GM23248 (cell line): ENCODE measurements around the gene CNDP1.

Source experiments
- EZH2 ChIP-seq: fragments of 200-600 bp; sonication (generic); IDR thresholded peaks from 2 replicates; pipeline ENCODE4 v1.6.1; 2018; ENCODE audit warnings: antibody characterized with exemption, mild to moderate bottlenecking; ENCODE audit not compliant: insufficient read depth, poor library complexity, severe bottlenecking
- EZH2phosphoT487 ChIP-seq: fragments of 200-600 bp; sonication (generic); IDR thresholded peaks from 2 replicates; pipeline ENCODE4 v1.6.1; 2018; ENCODE audit warnings: antibody characterized with exemption, moderate library complexity, mild to moderate bottlenecking, low read depth; ENCODE audit not compliant: insufficient read depth

DNA sequence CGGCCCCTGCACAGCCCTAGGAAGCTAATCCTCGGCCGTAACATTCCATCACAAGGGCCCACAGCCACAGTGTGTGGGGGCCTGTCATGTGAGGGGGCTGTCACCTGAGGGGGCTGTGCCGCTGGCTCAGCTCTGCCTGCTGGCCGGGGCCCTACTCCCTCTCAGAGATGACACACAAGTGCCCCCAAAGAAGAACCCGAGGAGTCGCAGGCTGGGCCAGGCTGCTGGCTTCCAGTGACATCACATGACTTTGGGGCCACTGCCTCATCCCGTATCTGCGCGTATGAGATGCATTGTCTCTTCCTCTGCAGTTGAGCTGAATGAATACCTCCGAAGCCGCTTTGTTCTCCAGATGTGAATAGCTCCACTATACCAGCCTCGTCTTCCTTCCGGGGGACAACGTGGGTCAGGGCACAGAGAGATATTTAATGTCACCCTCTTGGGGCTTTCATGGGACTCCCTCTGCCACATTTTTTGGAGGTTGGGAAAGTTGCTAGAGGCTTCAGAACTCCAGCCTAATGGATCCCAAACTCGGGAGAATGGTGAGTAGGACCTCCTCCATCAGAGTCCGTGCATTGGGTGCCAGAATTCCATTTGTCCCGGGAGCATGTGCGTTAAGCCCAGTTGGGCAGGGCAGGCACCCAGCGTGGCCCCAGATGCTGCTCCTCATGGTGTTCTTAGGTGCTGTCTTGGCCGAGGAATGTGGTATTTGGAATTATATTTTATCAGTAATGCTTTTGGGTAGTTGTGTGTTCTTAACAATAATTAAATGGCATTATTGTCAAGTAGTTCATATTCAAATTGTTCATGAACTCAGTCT is at the start of gene CNDP1:
- TF ChIP-seq EZH2phosphoT487 = no peak
- no peak for TF ChIP-seq EZH2
